GM12878 (cell line): ENCODE data around the gene CHCHD6. TPM values are rescaled to one million over a fixed set of nuclear protein-coding genes. Genes with fewer than 3 reads are reported as not detected.

Experiments
- ATAC-seq: fragments of 200-7000 bp; cut with Tn5 transposase; 3 replicates; pipeline ENCODE4 v1.9.1; 2020; ENCODE audit warnings: mild to moderate bottlenecking, moderate library complexity
- BruUV-seq: library from RNA; stranded (reverse); fragments of 400-500 nt; replicated peaks from 2 replicates; lab custom pipeline; 2021; lab: Mats Ljungman, UMichigan
- CTCF ChIA-PET: fragments of 300-600 bp; sonication (Branson Sonifier 250); formaldehyde crosslinking; extraction: SDS; loops from one replicate; lab custom pipeline; 2021; ENCODE audit warnings: inconsistent platforms; lab: Yijun Ruan, JAX
- POLR2A ChIA-PET: fragments of 350-600 bp; formaldehyde crosslinking; extraction: SDS; loops from one replicate; lab custom pipeline; 2021; ENCODE audit warnings: inconsistent platforms; lab: Charles Lee
- RAD21 ChIA-PET: fragments of 300-600 bp; sonication (Branson Sonifier 250); formaldehyde crosslinking; loops from one replicate; lab custom pipeline; 2023; ENCODE audit warnings: antibody characterized with exemption; ENCODE audit not compliant: unreplicated experiment; lab: Charles Lee
- SMC1A ChIA-PET: fragments of 300-600 bp; sonication (Branson Sonifier 250); formaldehyde crosslinking; loops from one replicate; lab custom pipeline; 2023; ENCODE audit not compliant: unreplicated experiment, uncharacterized antibody; lab: Charles Lee
- DNase-seq: peaks from one replicate; pipeline ENCODE4 v3.0.0-alpha.2; 2011; ENCODE audit warnings: low read depth, low spot score
- FAIRE-seq: peaks from 3 replicates; lab custom pipeline; 2011; peaks lifted over from hg19 to GRCh38; lab: Jason Lieb, UNC
- H2AFZ ChIP-seq: 2 replicates; pipeline ENCODE4 v1.6.0; 2011; ENCODE audit warnings: low read depth, low read length, control low read depth; ENCODE audit not compliant: control insufficient read depth
- H3K27ac ChIP-seq: 2 replicates; pipeline ENCODE4 v1.5.1; 2011; ENCODE audit warnings: control low read depth; ENCODE audit not compliant: control insufficient read depth, insufficient read depth
- H3K27me3 ChIP-seq, 2 experiments: replicated peaks in 1 of 2; 2 replicates each; pipeline versions ENCODE4 v1.6.0 to v1.6.1; 2011; ENCODE audit warnings: low read length in 1 of 2; ENCODE audit not compliant: control insufficient read depth in 2 of 2, insufficient read depth in 2 of 2
- H3K36me3 ChIP-seq, 2 experiments: 2 replicates each; pipeline ENCODE4 v1.5.1; 2011; ENCODE audit warnings: low read length in 1 of 2; ENCODE audit not compliant: control insufficient read depth in 2 of 2, insufficient read depth in 2 of 2
- H3K4me1 ChIP-seq: 2 replicates; pipeline ENCODE4 v1.6.1; 2011; ENCODE audit warnings: mild to moderate bottlenecking, low read length, moderate library complexity, mixed read lengths; ENCODE audit not compliant: control insufficient read depth, insufficient read depth
- H3K4me2 ChIP-seq: 2 replicates; pipeline ENCODE4 v1.6.0; 2011; ENCODE audit warnings: control low read depth; ENCODE audit not compliant: control insufficient read depth, insufficient read depth
- H3K4me3 ChIP-seq: fragments of 200-600 bp; sonication (generic); 2 replicates; pipeline ENCODE4 v1.5.1; 2016
- H3K79me2 ChIP-seq: 2 replicates; pipeline ENCODE4 v1.6.0; 2011; ENCODE audit warnings: low read length; ENCODE audit not compliant: control insufficient read depth, insufficient read depth
- H3K9ac ChIP-seq: 2 replicates; pipeline ENCODE4 v1.8.0; 2011; ENCODE audit warnings: low read length, control low read depth, mixed read lengths; ENCODE audit not compliant: control insufficient read depth, insufficient read depth
- H3K9me3 ChIP-seq: replicated peaks from 3 replicates; pipeline ENCODE4 v1.5.1; 2011; ENCODE audit warnings: mild to moderate bottlenecking, low read length; ENCODE audit not compliant: control insufficient read depth, insufficient read depth
- H4K20me1 ChIP-seq: 2 replicates; pipeline ENCODE4 v1.6.0; 2011; ENCODE audit not compliant: control insufficient read depth, insufficient read depth
- BACH1 ChIP-seq: fragments of 450-650 bp; IDR thresholded peaks from 2 replicates; pipeline ENCODE4 v1.6.1; 2017; ENCODE audit warnings: mild to moderate bottlenecking, borderline replicate concordance
- BCL11A ChIP-seq: IDR thresholded peaks from 2 replicates; pipeline ENCODE4 v1.6.1; 2011; ENCODE audit warnings: low read depth, low read length
- CHD2 ChIP-seq: IDR thresholded peaks from 2 replicates; pipeline ENCODE4 v1.6.1; 2011; ENCODE audit warnings: low read depth, low read length, improper control_type of control experiment, borderline replicate concordance
- CREM ChIP-seq: IDR thresholded peaks from 2 replicates; pipeline ENCODE4 v1.6.1; 2014; ENCODE audit warnings: antibody characterized with exemption, low read depth
- E2F4 ChIP-seq: IDR thresholded peaks from 2 replicates; pipeline ENCODE4 v1.6.1; 2012; ENCODE audit warnings: low read depth, low read length, improper control_type of control experiment
- HCFC1 ChIP-seq: fragments of 150-350 bp; IDR thresholded peaks from 2 replicates; pipeline ENCODE4 v1.6.1; 2014; ENCODE audit warnings: low read length
- IKZF2 ChIP-seq, 2 experiments: fragments of 450-650 bp; IDR thresholded peaks; 2 replicates each; pipeline ENCODE4 v1.6.1; 2017; ENCODE audit warnings: mild to moderate bottlenecking in 2 of 2, moderate library complexity in 2 of 2
- IRF4 ChIP-seq: IDR thresholded peaks from 2 replicates; pipeline ENCODE4 v1.6.1; 2011; ENCODE audit warnings: low read depth, low read length
- LARP7 ChIP-seq: fragments of 450-650 bp; IDR thresholded peaks from 2 replicates; pipeline ENCODE4 v1.6.1; 2017; ENCODE audit warnings: mild to moderate bottlenecking
- MTA2 ChIP-seq: fragments of 450-650 bp; IDR thresholded peaks from 2 replicates; pipeline ENCODE4 v1.6.1; 2016; ENCODE audit warnings: low read depth, mild to moderate bottlenecking, moderate library complexity
- NBN ChIP-seq: fragments of 450-650 bp; IDR thresholded peaks from 2 replicates; pipeline ENCODE4 v1.6.1; 2016
- NKRF ChIP-seq: fragments of 450-650 bp; conservative IDR thresholded peaks from 2 replicates; pipeline ENCODE4 v1.6.1; 2017; ENCODE audit warnings: mild to moderate bottlenecking, moderate library complexity
- PAX8 ChIP-seq: fragments of 450-650 bp; IDR thresholded peaks from 2 replicates; pipeline ENCODE4 v1.6.1; 2017; ENCODE audit warnings: mild to moderate bottlenecking, moderate library complexity
- RAD51 ChIP-seq: fragments of 450-650 bp; IDR thresholded peaks from 2 replicates; pipeline ENCODE4 v1.6.1; 2016; ENCODE audit warnings: moderate library complexity, mild to moderate bottlenecking, inconsistent platforms
- SMARCA5 ChIP-seq: fragments of 450-650 bp; IDR thresholded peaks from 2 replicates; pipeline ENCODE4 v1.6.1; 2017; ENCODE audit warnings: mild to moderate bottlenecking
- SP1 ChIP-seq: IDR thresholded peaks from one replicate; pipeline ENCODE4 v1.6.1; 2011; ENCODE audit warnings: low read depth, low read length
- TCF3 ChIP-seq: IDR thresholded peaks from 2 replicates; pipeline ENCODE4 v1.6.1; 2012; ENCODE audit warnings: low read depth, mild to moderate bottlenecking, low read length, borderline replicate concordance; ENCODE audit not compliant: insufficient read depth
- WRNIP1 ChIP-seq: IDR thresholded peaks from 2 replicates; pipeline ENCODE4 v1.6.1; 2011; ENCODE audit warnings: low read depth, low read length, improper control_type of control experiment, borderline replicate concordance
- ZNF384 ChIP-seq: IDR thresholded peaks from 2 replicates; pipeline ENCODE4 v1.6.1; 2012; ENCODE audit warnings: low read depth, mild to moderate bottlenecking, low read length, improper control_type of control experiment, borderline replicate concordance
- ZNF687 ChIP-seq: fragments of 450-650 bp; IDR thresholded peaks from 2 replicates; pipeline ENCODE4 v1.6.1; 2017; ENCODE audit warnings: mild to moderate bottlenecking, moderate library complexity
- WGBS: methylation state at CpG from one replicate; pipeline ENCODE4 v1.1.6; 2016; ENCODE audit warnings: low lambda C conversion rate; ENCODE audit not compliant: insufficient replicate concordance, insufficient coverage; ENCODE audit errors: missing lambda C conversion rate; 5-methylcytosine and 5-hydroxymethylcytosine counted together
- in situ Hi-C: fragments of 300-500 bp; cut with MboI; formaldehyde crosslinking; loops from 9 replicates; pipeline ENCODE4 v1.14.3; 2018; ENCODE audit warnings: mixed read lengths
- intact Hi-C: fragments of 100-400 bp; cut with micrococcal nuclease; formaldehyde crosslinking; loops from one replicate; pipeline ENCODE4 v1.14.2; 2022; ENCODE audit not compliant: unreplicated experiment
- polyA plus RNA-seq, 11 experiments: library from polyadenylated mRNA; depleted of rRNA in 4 of 11; unstranded in 6 of 11; stranded (reverse) in 5 of 11; fragments of >200 nt; fragmentation: Nextera tagmentation in 4 of 11; fragmentation: Illumina TruSeq in 1 of 11; extraction: Ambion mirVana in 4 of 11; extraction: Trizol in 1 of 11; gene quantifications; 1 replicate in 1 of 11; 2 replicates in 10 of 11; pipeline versions ENCODE4 v1.2.1 to v1.2.3, GENCODE V29; 2011 to 2016; ENCODE audit warnings: inconsistent platforms in 2 of 11, missing spikeins in 2 of 11, low read depth in 1 of 11
- total RNA-seq, 4 experiments: library from RNA; depleted of rRNA in 3 of 4; stranded (reverse); fragments of >200 nt in 3 of 4; fragmentation: Illumina TruSeq in 1 of 4; extraction: Trizol in 1 of 4; gene quantifications; 2 replicates each; pipeline versions ENCODE4 v1.2.1 to v1.2.3, GENCODE V29; 2013 to 2021

CHCHD6 gene
- total and polyA plus RNA-seq, 10 of the 15 experiments (the other 5 are each of a cell fraction or from before 2014, with no cell fraction given), result 2.7 to 16.7 (median 12.3) TPM

GRCh38 chr3:126867863-126868200 lies 163.8 kb downstream of the CHCHD6 start:
- FAIRE-seq (no peak), DNase-seq (no peak), ATAC-seq (no peak)
- Histone ChIP-seq H3K27me3 (no peaks in the 10 kb centered on the region), H3K36me3 (no peaks in the 10 kb centered on the region), H3K4me3 (no peak overlapping the region), H3K4me1 (no peaks in the 10 kb centered on the region), H2AFZ (no peak overlapping the region), H3K4me2 (no peak overlapping the region), H3K9me3 (no peaks in the 10 kb centered on the region), H4K20me1 (no peaks in the 10 kb centered on the region), H3K79me2 (no peaks in the 10 kb centered on the region), H3K27ac (no peak overlapping the region), H3K9ac (no peak overlapping the region)
- 100% methylated on average over 1 of the region's 1 CpG for WGBS
- TF ChIP-seq PAX8, result no peak
- no peak for TF ChIP-seq IRF4
- no peak for TF ChIP-seq E2F4
- no peak for TF ChIP-seq CREM
- TF ChIP-seq WRNIP1, result no peak
- TF ChIP-seq HCFC1, result no peak
- no peak for TF ChIP-seq ZNF687
- TF ChIP-seq SP1, result no peak
- no peak for TF ChIP-seq TCF3
- TF ChIP-seq MTA2, result no peak
- no peak for TF ChIP-seq NKRF
- TF ChIP-seq CHD2, result no peak
- no peak for TF ChIP-seq SMARCA5
- TF ChIP-seq ZNF384, result no peak
- no peak for TF ChIP-seq IKZF2 (IDR thresholded peaks at IDR 0.05)
- no peak for TF ChIP-seq BACH1
- TF ChIP-seq LARP7, result no peak
- no peak for TF ChIP-seq NBN
- no peak for TF ChIP-seq BCL11A
- no peak for TF ChIP-seq RAD51
- in situ Hi-C loops (no loop called here), intact Hi-C loops (no loop called here)
- ChIA-PET POLR2A (no interaction called here), RAD21 (no interaction called here), CTCF (no interaction called here), SMC1A (interaction anchor here (0.6 kb wide), 1 partner anchor 70 kb away, joined by 3 read pairs; no protein-coding TSS in a partner anchor)
- no TSS peak for BruUV-seq
